HG03575 (cell line): Measurements from ENCODE around the gene AFMID.
"Not testable (repeated sequence)": the region's sequence is repeated elsewhere in the genome, so short reads cannot be mapped to it uniquely, and the experiment has no call there.

Experiments used
- ATAC-seq: cut with Tn5 transposase; IDR thresholded peaks from one replicate; pipeline ENCODE4 v1.9.1; 2021; ENCODE audit not compliant: unreplicated experiment, insufficient number of reproducible peaks, low FRiP score; ENCODE audit errors: extremely low read depth

The AFMID gene

DNA sequence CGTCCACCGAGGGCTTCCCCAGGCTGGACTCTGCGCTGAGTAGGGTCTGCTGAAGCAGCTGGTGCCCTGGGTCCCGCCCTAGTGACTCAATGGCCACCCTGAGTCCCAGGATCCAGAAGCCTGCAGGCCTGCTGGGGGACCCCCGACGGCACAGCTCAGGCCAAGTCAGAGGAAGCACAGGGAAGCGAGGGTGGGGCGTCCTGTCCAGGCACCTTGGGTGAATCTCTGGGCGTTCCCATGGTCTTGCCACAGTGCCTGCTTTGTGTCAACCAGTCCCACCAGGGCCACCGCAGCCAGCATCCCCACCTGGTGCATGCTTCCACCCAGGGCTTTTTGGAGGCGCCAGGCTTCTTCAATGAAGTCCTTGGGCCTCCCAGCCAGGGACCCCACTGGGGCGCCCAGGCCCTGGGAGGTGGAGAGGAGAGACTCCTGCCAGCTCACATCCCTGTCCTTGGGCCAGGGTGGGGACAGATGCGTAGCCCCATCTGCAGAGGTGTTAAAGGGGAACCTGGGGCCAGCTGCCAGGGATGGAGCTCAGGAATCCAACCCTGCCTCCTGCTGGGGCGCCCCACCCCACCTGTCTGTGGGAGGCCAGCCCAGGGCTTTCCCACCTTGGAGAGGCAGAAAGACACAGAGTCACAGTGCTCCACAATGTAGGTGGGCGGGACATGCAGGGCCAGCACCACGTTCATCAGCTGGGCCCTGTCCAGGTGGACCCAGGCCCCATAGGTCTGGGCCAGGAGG is 62.1 kb downstream of the AFMID start:
- no peak for ATAC-seq

DNA sequence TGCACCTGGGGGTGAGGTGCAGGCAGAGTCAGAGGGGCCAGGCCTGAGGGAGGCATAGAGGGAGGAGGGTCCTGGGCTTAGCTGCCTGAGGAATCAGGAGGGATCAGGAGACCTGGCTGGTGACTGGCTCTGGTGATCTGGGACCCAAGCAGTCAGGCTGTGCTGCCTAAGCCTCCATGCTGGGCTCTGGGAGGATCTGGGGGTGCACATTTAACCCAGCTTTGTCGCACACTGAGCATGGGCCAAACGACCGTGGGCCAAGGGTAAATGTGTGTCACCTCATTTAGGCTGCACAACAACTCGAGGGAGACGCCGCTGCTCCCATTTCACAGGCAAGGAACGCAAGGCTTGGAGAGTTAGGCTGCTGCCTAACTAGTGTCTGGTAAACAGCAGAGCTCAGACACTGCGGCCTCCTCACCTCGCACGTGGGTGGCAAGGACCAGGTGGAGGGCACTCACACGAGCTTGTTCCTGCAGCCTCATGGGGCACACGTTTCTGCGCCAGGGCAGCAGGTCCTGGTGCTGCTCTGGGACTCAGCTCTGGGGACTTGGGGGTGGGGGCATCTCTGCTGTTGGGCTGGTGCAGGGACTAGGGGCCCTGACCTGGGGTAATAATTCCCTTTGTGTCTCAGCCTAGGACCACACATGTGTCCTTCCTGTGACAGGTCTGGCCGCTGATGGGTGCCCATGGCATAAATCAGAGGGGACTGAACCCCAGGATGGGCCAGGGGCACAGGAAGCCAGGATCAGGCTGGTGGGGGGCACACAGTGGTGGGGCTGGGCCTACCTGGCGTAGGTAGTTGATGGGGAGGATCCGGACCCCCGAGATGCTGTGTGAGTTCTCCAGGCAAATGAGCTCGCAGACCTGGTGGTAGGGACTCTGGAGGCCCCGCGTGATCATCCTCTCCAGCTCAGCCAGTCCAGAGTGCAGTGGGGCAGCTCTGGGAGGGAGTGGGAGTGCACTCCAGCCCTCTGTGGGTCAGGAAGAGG is 63.0 kb downstream of the AFMID start:
- no peak for ATAC-seq

DNA sequence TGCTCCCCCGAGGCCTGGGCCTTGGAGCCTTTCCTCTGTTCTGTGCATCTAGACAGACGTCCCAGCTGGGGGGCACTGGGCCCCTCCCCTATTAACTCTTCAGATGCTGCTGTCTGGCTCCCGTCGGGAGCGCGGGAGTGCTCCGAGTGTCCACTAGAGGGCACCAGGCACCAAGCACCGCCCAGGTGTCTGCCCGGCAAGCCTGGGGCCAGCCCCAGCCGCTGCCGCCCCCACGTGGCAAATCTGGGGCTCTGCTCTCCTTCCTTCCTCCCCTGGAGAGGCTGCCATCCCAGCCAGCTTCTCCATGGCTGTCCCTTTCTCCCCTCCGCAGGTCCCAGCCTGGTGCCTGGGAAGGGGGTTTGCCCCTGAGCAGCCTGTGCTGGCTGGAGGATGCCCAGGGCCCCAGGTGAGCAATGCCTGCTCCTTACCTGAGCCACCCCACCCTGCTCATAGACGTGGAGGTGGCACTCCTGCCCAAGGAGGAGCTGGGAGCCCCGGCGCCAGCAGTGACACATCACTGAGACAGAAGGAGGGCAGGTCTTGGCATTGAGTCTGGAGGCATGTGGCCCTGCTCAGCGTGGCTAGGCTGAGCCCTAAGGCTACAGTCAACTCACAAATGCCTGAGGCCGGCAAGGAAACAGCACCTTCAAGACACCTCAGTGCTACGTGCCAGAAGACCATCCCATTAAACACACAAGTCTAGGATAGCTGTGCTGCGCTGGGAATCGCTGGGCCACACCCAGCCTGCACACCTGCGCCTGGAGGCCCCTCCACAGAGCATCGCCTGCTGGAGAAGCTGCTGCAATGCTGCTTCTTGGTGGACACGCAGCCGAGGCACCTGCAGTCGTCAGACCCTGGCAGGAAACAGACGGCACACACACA is 64.0 kb downstream of the AFMID start:
- no peak for ATAC-seq

DNA sequence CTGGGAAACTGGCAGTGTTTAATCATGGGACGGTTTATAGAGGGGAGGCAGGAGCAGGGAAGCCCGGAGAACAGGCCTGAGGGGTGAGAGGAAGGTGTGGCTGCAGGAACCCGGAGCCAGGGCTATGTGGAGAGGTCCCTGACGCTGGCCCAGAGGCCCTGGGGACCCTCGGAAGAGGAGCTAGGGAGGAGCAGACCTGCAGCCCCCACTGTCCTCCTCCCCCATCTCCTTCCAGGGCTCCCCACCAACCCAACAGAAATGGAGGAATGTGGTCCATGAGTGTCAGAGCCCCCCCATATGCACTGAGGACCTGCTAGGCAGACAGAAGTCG is 64.6 kb downstream of the AFMID start:
- no peak for ATAC-seq

DNA sequence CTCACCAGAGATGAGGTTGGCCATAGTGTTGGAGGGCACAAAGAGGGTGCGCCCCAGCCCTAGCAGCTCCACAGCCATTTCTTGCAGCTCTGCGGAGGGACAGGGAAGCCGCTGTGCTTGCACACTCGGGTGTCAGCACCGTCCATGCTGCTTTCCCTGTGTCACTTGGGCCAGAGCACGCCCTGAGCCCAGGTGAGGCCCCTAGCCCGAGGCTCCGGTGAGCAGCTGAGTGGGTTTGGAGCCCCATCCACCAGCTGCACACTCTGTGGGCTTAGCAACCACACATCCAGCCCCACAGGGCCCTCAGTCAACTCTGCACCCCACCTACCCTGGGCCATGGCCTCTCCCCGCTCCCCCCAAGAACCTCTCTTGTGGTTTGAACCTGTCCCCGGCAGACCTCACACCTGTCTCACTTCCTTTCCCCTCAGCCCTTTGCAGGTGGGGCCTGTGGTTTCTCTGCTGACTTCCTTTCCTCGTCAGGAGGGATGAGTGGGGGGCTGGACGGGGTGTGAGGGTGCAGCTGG is 65.0 kb downstream of the AFMID start:
- ATAC-seq, result no peak

DNA sequence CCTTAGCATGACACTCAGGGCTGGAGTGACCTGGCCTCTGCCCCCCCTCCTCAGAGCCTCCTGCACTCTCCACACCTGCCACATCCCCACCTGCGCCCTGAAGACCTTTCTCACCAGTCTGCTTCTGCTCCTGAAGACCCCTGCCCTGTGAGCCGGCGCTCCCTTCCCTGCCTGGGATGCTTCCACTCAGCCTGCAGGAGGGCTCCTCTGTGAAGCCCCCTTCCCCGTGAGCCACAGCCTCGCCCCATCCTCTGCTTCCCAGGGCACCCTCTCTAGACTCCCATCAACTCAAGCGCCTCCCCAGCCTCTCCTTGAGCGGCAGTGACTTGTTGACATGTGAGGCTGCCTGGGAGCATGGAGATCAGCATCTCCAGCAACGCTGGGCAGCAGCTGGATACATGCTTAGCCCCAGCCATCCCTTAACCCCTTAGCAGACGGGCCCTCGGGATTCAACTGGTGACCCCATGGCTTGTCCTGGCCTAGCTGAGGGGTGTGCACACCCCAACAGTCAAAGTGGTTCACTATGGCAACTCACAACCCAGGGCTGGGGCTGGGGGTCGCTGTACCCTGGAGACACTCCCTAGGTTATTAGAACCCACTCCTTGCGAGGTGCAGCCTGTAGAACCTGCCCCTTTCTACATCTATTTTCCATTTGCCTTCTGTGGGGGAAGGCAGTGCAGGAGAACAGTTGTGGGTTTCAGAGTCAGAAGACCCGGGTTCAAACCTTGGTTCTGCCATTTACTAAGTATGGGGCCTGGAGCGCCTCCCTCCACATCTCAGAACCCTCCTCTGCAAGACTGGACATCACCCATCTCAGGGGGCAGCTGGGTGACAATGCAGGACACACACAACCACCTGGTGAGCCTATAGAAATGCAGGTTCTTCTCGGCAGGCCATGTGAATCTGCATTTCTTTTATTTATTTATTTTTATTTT is 65.8 kb downstream of the AFMID start:
- no peak for ATAC-seq

DNA sequence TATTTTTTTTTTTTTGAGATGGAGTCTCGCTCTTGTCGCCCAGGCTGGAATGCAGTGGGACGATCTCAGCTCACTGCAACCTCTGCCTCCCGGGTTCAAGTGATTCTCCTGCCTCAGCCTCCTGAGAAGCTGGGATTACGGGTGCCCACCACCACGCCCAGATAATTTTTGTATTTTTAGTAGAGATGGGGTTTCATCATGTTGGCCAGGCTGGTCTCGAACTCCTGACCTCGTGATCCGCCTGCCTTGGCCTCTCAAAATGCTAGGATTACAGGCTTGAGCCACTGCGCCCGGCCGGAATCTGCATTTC is 66.4 kb downstream of the AFMID start:
- not testable (repeated sequence) for ATAC-seq

DNA sequence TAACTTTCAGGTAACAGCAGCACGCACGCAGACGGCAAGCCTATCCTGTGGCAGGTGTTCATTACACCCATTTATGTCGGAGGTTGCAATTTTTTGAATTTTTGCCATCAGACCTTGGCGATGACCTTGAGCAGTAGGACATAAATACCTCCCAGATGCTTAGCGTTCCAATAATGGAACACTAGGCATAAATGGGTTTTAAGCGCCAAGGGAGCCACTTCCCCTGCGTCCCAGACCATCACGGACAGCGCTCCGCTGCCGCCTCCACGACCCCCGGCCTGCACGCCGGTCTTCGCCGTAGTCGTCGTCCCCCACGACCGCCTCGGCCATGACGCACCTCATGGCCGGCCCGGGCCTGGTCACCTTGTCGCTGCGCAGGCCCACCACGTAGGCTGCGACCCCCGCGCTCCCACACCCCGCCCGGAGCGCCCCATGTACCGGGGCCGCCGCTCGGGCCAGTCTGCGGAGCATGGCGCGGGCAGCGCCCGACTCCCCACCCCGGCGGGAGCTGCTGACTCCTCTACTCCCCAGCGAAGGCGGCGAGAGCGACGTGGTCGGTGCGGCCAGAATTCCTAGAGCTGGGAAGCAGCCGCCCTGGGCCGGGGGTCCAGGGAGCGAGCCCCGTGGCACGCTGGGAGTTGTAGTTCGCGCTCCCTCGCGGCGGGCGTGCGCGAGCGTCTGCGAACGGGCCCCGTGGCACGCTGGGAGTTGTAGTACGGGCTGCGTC is 66.9 kb downstream of the AFMID start:
- no peak for ATAC-seq

DNA sequence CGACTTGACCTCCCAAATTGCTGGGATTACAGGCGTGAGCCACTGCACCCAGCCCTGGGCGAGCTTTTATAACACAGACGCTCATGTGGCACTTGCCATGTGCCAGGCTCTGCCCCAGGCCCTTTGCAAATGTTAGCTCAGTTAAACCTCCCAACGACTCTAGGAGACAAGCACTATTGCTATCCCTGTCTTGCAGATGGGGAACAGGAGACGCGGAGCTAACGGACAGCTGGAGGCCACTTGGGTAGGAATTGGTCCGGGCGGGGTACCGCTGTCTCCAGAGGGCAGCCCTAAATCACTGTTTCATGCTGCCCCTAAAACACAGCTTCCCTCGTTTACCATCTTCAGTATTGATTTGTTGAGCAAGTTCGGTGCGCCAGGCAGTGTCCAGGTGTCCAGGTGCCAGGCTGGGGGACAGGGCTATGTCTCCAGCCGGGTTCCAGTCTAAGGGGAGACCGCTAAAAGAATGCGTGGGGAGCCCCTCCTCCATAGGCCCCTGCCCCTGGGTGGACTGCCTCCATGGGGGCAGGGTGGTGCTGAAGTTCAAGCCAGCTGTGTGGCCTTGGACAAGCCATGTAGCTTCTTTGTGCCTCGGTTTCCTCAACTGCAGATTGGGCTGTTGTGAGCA is 68.0 kb downstream of the AFMID start:
- ATAC-seq, result no peak

DNA sequence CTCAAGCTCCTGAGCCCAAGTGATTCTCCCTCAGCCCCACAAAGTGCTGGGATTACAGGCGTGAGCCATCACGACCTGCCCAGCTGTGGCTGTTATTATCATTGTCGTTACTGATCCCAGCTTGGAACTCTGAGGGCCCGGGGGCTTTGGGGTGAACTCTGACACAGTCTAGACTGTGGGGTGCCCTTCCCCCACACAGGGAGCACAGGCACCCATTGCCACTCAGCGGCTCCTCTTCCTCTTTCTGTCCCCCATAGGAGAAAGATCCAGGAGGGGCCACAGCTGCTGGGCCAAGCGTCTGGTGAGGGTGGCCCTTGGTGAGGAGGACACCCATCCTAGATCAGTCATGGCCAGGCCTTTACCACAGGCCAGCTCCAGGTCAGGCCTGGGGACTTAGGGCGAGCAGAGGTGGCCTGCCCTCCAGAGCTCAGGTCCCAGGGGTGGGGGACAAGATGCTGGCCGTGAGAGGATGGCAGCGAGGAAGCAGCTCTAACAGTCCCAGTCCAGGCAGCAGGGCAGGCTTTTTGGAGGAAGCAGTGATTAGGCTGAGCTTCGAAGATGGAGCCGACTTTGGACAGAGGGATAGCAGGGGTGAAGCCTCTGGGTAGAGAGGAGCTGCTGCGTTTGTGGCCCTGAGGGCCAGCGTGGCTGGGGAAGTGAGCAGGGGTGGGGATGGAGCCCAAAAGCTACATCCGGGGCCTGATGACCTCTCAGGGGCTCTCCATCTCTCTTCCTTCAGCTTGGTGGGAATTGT is 69.0 kb downstream of the AFMID start:
- no peak for ATAC-seq

DNA sequence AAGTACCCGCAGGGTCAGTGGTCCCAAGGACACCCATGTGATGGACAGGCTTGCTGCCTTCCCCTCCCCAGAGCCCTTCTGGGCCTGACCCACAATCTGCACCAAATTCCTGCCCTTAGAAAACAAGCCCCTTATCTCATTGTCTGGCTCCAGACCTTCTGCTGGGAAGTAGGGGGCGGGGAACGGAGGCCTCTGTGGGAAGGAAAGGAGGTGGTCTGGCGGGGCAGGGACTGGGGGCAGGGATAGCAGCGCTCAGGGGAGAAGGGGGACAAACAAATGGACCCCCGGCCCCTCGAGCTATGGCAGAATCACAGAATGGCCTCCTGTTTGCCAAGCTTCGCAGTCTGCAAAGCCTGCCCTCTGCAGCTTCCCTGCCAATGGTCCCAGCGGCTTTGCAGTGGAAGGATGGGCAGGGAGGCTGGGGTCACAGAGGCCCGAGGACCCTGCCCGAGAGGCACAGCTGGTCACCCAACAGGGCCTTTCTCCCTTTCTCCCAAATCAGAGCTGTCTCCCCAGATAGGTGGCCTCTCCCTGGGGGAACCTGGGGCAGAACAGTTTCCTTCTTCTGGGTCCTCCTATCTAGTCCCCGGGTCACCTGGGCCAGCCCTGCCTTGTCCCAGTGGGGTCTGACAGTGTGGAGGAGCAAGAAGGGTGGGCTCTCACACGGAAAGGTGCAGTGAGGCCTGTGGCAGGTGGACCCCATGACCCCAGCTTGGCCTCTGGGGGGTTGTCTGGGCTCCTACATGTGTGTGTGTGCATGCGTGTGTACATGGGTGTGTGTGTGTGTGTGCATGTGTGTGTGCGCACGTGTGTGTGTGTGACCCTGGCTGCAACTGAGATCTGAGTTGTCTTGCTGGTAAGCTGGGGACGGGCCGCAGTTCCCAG is 69.8 kb downstream of the AFMID start:
- no peak for ATAC-seq
